ENCODE measurements around the gene TGFBR3.

DNA sequence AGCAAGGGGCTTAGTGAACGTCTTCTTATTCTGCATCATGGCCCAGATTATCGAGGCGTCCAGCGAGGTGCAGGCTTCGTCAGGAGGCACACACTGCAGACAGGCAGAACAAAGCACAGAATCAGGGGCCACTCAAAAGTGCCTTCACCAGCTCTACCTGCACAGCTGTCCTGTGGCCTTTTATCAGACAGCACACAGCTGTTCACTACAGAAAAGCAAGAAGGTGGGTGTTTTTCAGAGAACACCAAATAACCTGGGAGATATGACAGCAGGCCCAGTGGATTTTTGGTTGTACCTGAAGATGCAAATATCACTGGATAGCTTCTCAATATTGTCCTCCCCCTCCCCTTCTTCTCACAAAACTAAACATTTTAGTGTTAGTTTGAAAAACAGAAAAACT, 177.3 kb downstream of the TGFBR3 start:
- TF ChIP-seq ZNF776 (tag by site-specific recombination; IDR thresholded peaks at IDR 0.05; ENCODE audit: borderline replicate concordance) (no peak), ZBTB7A (tag by site-specific recombination; IDR thresholded peaks at IDR 0.05; ENCODE audit: low read depth) (no peak)
- TF ChIP-seq, protein P1, sequence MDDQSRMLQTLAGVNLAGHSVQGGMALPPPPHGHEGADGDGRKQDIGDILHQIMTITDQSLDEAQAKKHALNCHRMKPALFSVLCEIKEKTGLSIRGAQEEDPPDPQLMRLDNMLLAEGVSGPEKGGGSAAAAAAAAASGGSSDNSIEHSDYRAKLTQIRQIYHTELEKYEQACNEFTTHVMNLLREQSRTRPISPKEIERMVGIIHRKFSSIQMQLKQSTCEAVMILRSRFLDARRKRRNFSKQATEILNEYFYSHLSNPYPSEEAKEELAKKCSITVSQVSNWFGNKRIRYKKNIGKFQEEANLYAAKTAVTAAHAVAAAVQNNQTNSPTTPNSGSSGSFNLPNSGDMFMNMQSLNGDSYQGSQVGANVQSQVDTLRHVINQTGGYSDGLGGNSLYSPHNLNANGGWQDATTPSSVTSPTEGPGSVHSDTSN (CRISPR knock-in tag; IDR thresholded peaks at IDR 0.05): no peak
- TF ChIP-seq, protein P2, sequence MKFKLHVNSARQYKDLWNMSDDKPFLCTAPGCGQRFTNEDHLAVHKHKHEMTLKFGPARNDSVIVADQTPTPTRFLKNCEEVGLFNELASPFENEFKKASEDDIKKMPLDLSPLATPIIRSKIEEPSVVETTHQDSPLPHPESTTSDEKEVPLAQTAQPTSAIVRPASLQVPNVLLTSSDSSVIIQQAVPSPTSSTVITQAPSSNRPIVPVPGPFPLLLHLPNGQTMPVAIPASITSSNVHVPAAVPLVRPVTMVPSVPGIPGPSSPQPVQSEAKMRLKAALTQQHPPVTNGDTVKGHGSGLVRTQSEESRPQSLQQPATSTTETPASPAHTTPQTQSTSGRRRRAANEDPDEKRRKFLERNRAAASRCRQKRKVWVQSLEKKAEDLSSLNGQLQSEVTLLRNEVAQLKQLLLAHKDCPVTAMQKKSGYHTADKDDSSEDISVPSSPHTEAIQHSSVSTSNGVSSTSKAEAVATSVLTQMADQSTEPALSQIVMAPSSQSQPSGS (tag by site-specific recombination; IDR thresholded peaks at IDR 0.05; ENCODE audit: low read depth): no peak
- TF ChIP-seq, protein P3, sequence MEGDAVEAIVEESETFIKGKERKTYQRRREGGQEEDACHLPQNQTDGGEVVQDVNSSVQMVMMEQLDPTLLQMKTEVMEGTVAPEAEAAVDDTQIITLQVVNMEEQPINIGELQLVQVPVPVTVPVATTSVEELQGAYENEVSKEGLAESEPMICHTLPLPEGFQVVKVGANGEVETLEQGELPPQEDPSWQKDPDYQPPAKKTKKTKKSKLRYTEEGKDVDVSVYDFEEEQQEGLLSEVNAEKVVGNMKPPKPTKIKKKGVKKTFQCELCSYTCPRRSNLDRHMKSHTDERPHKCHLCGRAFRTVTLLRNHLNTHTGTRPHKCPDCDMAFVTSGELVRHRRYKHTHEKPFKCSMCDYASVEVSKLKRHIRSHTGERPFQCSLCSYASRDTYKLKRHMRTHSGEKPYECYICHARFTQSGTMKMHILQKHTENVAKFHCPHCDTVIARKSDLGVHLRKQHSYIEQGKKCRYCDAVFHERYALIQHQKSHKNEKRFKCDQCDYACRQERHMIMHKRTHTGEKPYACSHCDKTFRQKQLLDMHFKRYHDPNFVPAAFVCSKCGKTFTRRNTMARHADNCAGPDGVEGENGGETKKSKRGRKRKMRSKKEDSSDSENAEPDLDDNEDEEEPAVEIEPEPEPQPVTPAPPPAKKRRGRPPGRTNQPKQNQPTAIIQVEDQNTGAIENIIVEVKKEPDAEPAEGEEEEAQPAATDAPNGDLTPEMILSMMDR (tag by site-specific recombination; IDR thresholded peaks at IDR 0.05): no peak
